Measurements from ENCODE around the gene CACNA1G.

DNA sequence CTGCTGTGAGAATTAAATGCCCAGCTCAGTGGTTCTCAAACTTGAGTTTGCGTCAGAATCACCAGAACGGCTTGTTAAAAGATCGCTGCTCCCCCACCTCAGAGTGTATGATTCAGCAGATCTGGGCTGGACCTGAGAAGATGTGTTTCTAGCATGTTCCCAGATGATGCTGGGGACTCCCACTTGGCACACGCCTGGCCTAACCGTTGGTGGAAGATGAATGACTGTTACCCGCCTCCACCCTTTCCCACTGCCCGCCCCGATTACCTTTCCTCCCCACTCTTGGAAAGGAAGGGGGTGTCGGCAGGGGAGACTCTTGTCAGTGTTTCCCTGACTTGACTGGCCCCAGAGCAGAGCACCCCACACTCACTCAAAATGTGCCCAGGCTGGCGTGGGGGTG is 44.9 kb downstream of the CACNA1G start:
- no peak for TF ChIP-seq EZH2 (IDR thresholded peaks at IDR 0.05; ENCODE audit: insufficient read depth, poor library complexity, severe bottlenecking)
- no peak for TF ChIP-seq EZH2phosphoT487 (IDR thresholded peaks at IDR 0.05; ENCODE audit: insufficient read depth, low read depth)
